ENCODE results near the gene RUBCN. TPM values are rescaled to one million over a fixed set of nuclear protein-coding genes. Genes with fewer than 3 reads are reported as not detected.

The RUBCN gene
- total and polyA plus RNA-seq, 9 donors = 9.5 to 36.2 (median 27.4) TPM

DNA sequence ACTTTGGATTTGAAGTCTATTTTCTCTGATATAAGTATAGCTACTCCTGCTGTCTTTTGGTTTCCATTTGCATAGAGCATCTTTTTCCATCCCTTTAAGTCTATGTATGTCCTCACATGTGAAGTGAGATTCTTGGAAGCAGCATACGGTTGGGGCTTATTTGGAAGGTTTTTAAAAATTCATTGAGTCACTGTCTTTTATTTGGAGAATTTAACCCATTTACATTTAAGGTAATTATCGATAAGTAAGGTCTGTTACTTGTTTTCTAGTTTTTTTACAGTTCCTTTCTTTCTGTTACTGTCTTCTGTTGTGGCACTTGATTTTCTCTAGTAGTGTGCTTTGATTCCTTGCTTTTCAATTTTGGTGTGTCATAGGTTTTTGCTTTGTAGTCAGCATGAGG is 14.0 kb downstream of the RUBCN start:
- Histone ChIP-seq H3K27me3 (no peaks in the 10 kb centered on the region), H3K4me1 (ENCODE audit: insufficient read depth) (no peaks in the 10 kb centered on the region), H3K36me3 (no peaks in the 10 kb centered on the region), H3K9me3 (no peaks in the 10 kb centered on the region), H3K4me3 (no peak overlapping the region), H3K27ac (no peak overlapping the region)
- intact Hi-C loops (cut with DNase I) = no loop called here
- WGBS, 3 donors = 96 to 98% (median 97%) methylated on average over 2 of the region's 2 CpGs
- TF ChIP-seq, protein P1, sequence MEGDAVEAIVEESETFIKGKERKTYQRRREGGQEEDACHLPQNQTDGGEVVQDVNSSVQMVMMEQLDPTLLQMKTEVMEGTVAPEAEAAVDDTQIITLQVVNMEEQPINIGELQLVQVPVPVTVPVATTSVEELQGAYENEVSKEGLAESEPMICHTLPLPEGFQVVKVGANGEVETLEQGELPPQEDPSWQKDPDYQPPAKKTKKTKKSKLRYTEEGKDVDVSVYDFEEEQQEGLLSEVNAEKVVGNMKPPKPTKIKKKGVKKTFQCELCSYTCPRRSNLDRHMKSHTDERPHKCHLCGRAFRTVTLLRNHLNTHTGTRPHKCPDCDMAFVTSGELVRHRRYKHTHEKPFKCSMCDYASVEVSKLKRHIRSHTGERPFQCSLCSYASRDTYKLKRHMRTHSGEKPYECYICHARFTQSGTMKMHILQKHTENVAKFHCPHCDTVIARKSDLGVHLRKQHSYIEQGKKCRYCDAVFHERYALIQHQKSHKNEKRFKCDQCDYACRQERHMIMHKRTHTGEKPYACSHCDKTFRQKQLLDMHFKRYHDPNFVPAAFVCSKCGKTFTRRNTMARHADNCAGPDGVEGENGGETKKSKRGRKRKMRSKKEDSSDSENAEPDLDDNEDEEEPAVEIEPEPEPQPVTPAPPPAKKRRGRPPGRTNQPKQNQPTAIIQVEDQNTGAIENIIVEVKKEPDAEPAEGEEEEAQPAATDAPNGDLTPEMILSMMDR (IDR thresholded peaks at IDR 0.05) = no peak
- DNase-seq = no peak

DNA sequence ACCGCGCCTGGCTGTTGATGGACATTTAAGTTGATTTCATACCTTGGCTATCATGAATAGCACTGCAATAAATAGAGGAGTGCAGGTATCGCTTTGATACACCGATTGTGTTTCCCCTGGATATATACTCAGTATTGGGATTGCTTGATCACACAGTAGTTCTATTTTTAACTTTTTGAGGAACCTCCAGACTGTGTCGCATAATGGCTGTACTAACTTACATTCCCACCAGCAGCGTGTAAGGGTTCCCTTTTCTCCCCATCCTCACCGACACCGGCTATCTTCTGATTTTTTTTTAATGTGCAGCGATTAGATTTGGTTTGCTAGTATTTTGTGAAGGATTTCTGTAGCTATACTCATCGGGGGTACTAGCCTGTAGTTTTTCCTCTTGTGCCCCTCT is 16.0 kb downstream of the RUBCN start:
- intact Hi-C loops (cut with DNase I) = loop anchor here in 1 of 4 donors (2.0 kb wide), 1 partner anchor 20 kb away; no protein-coding TSS in a partner anchor
- WGBS, 3 donors = 95 to 97% (median 95%) methylated on average over 10 of the region's 10 CpGs

DNA sequence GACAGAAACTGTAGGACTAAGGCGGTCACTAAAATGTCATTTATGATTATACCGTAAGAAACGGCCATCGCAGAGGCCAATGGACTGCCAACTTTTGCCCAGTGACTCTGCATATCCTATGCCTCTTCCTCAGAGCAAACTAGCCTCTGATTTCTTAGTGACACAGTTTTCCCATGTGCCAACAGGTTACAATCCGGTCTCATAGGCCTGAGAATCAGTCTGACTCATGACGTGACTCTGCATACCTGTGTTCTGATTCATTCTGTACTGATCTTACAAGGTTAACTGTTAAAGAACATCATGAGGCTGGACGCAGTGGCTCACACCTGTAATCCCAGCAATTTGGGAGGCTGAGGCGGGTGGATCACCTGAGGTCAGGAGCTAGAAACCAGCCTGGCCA is 17.8 kb downstream of the RUBCN start:
- H3K27ac ChIP-seq = no peak overlapping the region
- no peak overlapping the region for H3K4me3 ChIP-seq
- DNase-seq = no peak
- H3K4me1 ChIP-seq (ENCODE audit: insufficient read depth) = no peaks in the 10 kb centered on the region
- intact Hi-C loops (cut with DNase I) = no loop called here
- WGBS, 3 donors = 81 to 87% (median 85%) methylated on average over 8 of the region's 8 CpGs
- H3K36me3 ChIP-seq = no peaks in the 10 kb centered on the region
- H3K9me3 ChIP-seq = no peaks in the 10 kb centered on the region
- H3K27me3 ChIP-seq = no peaks in the 10 kb centered on the region
- TF ChIP-seq POLR2A (IDR thresholded peaks at IDR 0.05) (no peak), EP300 (IDR thresholded peaks at IDR 0.05) (no peak)
- TF ChIP-seq, protein P1 (IDR thresholded peaks at IDR 0.05) = no peak

More for the DNA sequence above, 16.0 kb downstream of the RUBCN start:
- TF ChIP-seq EP300 (IDR thresholded peaks at IDR 0.05) = no peak
- TF ChIP-seq, protein P1 (IDR thresholded peaks at IDR 0.05) = no peak
- TF ChIP-seq POLR2A (IDR thresholded peaks at IDR 0.05) = no peak
- H3K4me1 ChIP-seq (ENCODE audit: insufficient read depth) = no peaks in the 10 kb centered on the region
- H3K4me3 ChIP-seq = no peak overlapping the region
- no peak for DNase-seq
- H3K36me3 ChIP-seq = no peaks in the 10 kb centered on the region
- no peaks in the 10 kb centered on the region for H3K9me3 ChIP-seq
- H3K27me3 ChIP-seq = no peaks in the 10 kb centered on the region
- no peak overlapping the region for H3K27ac ChIP-seq

DNA sequence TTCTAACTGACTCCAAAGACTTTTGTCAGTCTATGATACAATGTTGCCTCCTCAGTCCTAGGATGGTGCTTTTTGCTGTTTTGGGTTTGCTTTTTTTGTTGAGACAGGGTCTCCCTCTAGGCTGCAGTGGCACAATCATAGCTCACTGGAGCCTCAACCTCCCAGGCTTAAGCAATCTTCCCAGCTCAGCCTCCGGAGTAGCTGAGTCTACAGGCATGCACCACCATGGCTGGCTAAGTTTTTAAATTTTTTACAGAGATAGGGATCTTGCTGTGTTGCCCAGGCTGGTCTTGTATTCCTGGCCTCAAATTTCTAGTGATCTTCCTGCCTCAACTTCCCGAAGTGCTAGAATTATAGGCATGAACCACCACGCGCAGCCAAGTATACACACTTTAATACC is 22.5 kb downstream of the RUBCN start:
- Histone ChIP-seq H3K9me3 (no peaks in the 10 kb centered on the region), H3K27ac (peak overlapping the region in 1 of 2 donors; percentile 83), H3K36me3 (no peaks in the 10 kb centered on the region), H3K4me3 (no peak overlapping the region), H3K4me1 (ENCODE audit: insufficient read depth) (no peaks in the 10 kb centered on the region), H3K27me3 (no peaks in the 10 kb centered on the region)
- TF ChIP-seq, protein P1 (IDR thresholded peaks at IDR 0.05) = no peak
- TF ChIP-seq EP300 (IDR thresholded peaks at IDR 0.05) = no peak
- TF ChIP-seq POLR2A (IDR thresholded peaks at IDR 0.05) = no peak
- no peak for DNase-seq
- intact Hi-C loops (cut with DNase I) = no loop called here
- WGBS, 3 donors = 93 to 97% (median 96%) methylated on average over 4 of the region's 4 CpGs

DNA sequence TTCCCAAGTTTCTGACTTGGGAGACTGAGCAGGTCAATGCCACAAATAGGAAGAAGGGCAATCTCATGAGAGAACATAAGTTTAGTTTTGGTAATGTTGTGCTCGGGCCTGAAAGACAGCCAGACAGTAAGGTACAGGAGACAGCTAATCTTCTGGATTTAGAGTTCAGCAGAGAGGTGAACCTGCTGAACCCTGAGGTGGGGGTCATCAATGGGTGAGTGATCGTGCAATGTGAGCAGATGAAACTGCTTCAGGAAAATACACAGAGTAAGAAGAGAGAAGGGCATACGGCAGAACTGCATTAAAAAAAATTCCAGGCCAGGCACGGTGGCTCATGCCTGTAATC is 23.3 kb downstream of the RUBCN start:
- peak overlapping the region; percentile 53 to 83 for H3K27ac ChIP-seq
- intact Hi-C loops (cut with DNase I) = no loop called here
- TF ChIP-seq, protein P1 (IDR thresholded peaks at IDR 0.05) = no peak
- no peak for TF ChIP-seq POLR2A (IDR thresholded peaks at IDR 0.05)
- no peak for TF ChIP-seq EP300 (IDR thresholded peaks at IDR 0.05)
- H3K36me3 ChIP-seq = no peaks in the 10 kb centered on the region
- no peaks in the 10 kb centered on the region for H3K9me3 ChIP-seq
- H3K4me1 ChIP-seq (ENCODE audit: insufficient read depth) = no peaks in the 10 kb centered on the region
- 67 to 87% (median 77%) methylated on average over 4 of the region's 4 CpGs for WGBS, 3 donors
- no peak overlapping the region for H3K4me3 ChIP-seq
- no peaks in the 10 kb centered on the region for H3K27me3 ChIP-seq
- DNase-seq = no peak
